ENCODE results near the gene IGFBP5. TPM values are rescaled to one million over a fixed set of nuclear protein-coding genes. Genes with fewer than 3 reads are reported as not detected.

The IGFBP5 gene
- 191 TPM for total RNA-seq
- long read RNA-seq, full-length matches to known transcripts = 16 of 211 reads
- long read RNA-seq, partial matches to known transcripts = 9 of 211 reads
- long read RNA-seq, other reads (novel, unspliced or antisense) = 186 of 211 reads

- intact Hi-C loops (cut with DNase I) = loop anchor here (5.0 kb wide), 7 partner anchors 287 to 1017 kb away; no protein-coding TSS in a partner anchor
- peak; percentile 93 for DNase-seq (ENCODE audit: low spot score)
These were observed at the start of gene IGFBP5 for GRCh38 chr2:216695401-216695821. TSS of gene IGFBP5 (minus strand) at chr2:216695549. CDS start at chr2:216694775, 774 bp downstream.

GRCh38 chr2:216743781-216744180 is 48.4 kb upstream of the IGFBP5 start:
- DNase-seq (ENCODE audit: low spot score) = no peak
- intact Hi-C loops (cut with DNase I) = no loop called here

GRCh38 chr2:216742411-216742810 is 47.1 kb upstream of the IGFBP5 start:
- intact Hi-C loops (cut with DNase I) = no loop called here
- DNase-seq (ENCODE audit: low spot score) = no peak

GRCh38 chr2:216741223-216741593 is 45.9 kb upstream of the IGFBP5 start:
- DNase-seq (ENCODE audit: low spot score) = no peak
- intact Hi-C loops (cut with DNase I) = no loop called here

GRCh38 chr2:216740557-216741222 is 45.3 kb upstream of the IGFBP5 start:
- DNase-seq (ENCODE audit: low spot score) = no peak
- intact Hi-C loops (cut with DNase I) = no loop called here

- intact Hi-C loops (cut with DNase I) = no loop called here
- no peak for DNase-seq (ENCODE audit: low spot score)
These were observed 43.7 kb upstream of the IGFBP5 start for GRCh38 chr2:216739035-216739434.

- intact Hi-C loops (cut with DNase I) = no loop called here
- no peak for DNase-seq (ENCODE audit: low spot score)
These were observed 42.3 kb upstream of the IGFBP5 start for GRCh38 chr2:216737676-216738075.

GRCh38 chr2:216736326-216736725 is 41.0 kb upstream of the IGFBP5 start:
- DNase-seq (ENCODE audit: low spot score) = no peak
- intact Hi-C loops (cut with DNase I) = no loop called here

GRCh38 chr2:216735668-216736067 is 40.3 kb upstream of the IGFBP5 start:
- intact Hi-C loops (cut with DNase I) = no loop called here

GRCh38 chr2:216735086-216735485 is 39.7 kb upstream of the IGFBP5 start:
- no peak for DNase-seq (ENCODE audit: low spot score)
- intact Hi-C loops (cut with DNase I) = no loop called here

More at GRCh38 chr2:216735668-216736067, 40.3 kb upstream of the IGFBP5 start:
- no peak for DNase-seq (ENCODE audit: low spot score)

- DNase-seq (ENCODE audit: low spot score) = no peak
- intact Hi-C loops (cut with DNase I) = no loop called here
These were observed 37.7 kb upstream of the IGFBP5 start for GRCh38 chr2:216733046-216733445.

- intact Hi-C loops (cut with DNase I) = no loop called here
- DNase-seq (ENCODE audit: low spot score) = no peak
These were observed 37.0 kb upstream of the IGFBP5 start for GRCh38 chr2:216732334-216732733.

- intact Hi-C loops (cut with DNase I) = no loop called here
- no peak for DNase-seq (ENCODE audit: low spot score)
These were observed 36.1 kb upstream of the IGFBP5 start for GRCh38 chr2:216731465-216731864.

GRCh38 chr2:216730871-216731270 is 35.5 kb upstream of the IGFBP5 start:
- intact Hi-C loops (cut with DNase I) = no loop called here
- DNase-seq (ENCODE audit: low spot score) = no peak

GRCh38 chr2:216727346-216728122 is 32.2 kb upstream of the IGFBP5 start:
- no peak for DNase-seq (ENCODE audit: low spot score)
- intact Hi-C loops (cut with DNase I) = no loop called here

- no peak for DNase-seq (ENCODE audit: low spot score)
- intact Hi-C loops (cut with DNase I) = no loop called here
These were observed 28.8 kb upstream of the IGFBP5 start for GRCh38 chr2:216724190-216724589.

- intact Hi-C loops (cut with DNase I) = no loop called here
These were observed 25.8 kb upstream of the IGFBP5 start for GRCh38 chr2:216721141-216721540.

GRCh38 chr2:216720722-216721121 is 25.4 kb upstream of the IGFBP5 start:
- intact Hi-C loops (cut with DNase I) = no loop called here
- DNase-seq (ENCODE audit: low spot score) = no peak

More at GRCh38 chr2:216721141-216721540, 25.8 kb upstream of the IGFBP5 start:
- DNase-seq (ENCODE audit: low spot score) = no peak

GRCh38 chr2:216717907-216718615 is 22.7 kb upstream of the IGFBP5 start:
- intact Hi-C loops (cut with DNase I) = no loop called here
- no peak for DNase-seq (ENCODE audit: low spot score)

GRCh38 chr2:216717491-216717901 is 22.1 kb upstream of the IGFBP5 start:
- DNase-seq (ENCODE audit: low spot score) = no peak
- intact Hi-C loops (cut with DNase I) = no loop called here
